Measurements from ENCODE around the gene ACP5. TPM values are rescaled to one million over a fixed set of nuclear protein-coding genes. Genes with fewer than 3 reads are reported as not detected.

The ACP5 gene
- total RNA-seq, 1 donor from 2014 or later = 3.1 TPM

DNA sequence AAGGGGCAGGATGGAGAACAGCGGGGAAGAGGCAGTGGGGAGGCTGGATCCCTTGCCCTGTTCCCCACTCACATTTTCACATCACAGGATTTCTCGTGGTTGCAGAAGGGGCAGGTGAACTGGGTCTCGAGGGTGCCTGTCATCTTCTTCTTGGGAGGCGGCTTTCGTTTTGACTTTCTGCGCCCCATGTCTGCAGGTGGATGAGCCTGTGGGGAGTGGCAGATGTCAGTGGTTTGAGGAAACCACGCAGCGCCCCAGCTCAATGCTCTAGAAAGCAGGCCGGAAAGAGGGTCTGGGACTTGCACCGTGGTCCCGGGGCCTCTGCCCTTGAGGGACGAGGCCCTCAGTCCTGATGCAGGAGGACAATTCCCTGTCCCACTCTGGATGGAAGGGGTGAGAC is 23.3 kb downstream of the ACP5 start:
- Histone ChIP-seq H3K4me1 (peaks cover 40% of the 10 kb centered on the region), H3K4me3 (no peak overlapping the region), H3K27ac (replicated peaks) (no peak overlapping the region), H3K9me3 (replicated peaks) (no peaks in the 10 kb centered on the region), H3K36me3 (peaks cover 26% of the 10 kb centered on the region), H3K27me3 (ENCODE audit: low read depth) (no peaks in the 10 kb centered on the region)
- no peak for DNase-seq
- TF ChIP-seq, protein P1, sequence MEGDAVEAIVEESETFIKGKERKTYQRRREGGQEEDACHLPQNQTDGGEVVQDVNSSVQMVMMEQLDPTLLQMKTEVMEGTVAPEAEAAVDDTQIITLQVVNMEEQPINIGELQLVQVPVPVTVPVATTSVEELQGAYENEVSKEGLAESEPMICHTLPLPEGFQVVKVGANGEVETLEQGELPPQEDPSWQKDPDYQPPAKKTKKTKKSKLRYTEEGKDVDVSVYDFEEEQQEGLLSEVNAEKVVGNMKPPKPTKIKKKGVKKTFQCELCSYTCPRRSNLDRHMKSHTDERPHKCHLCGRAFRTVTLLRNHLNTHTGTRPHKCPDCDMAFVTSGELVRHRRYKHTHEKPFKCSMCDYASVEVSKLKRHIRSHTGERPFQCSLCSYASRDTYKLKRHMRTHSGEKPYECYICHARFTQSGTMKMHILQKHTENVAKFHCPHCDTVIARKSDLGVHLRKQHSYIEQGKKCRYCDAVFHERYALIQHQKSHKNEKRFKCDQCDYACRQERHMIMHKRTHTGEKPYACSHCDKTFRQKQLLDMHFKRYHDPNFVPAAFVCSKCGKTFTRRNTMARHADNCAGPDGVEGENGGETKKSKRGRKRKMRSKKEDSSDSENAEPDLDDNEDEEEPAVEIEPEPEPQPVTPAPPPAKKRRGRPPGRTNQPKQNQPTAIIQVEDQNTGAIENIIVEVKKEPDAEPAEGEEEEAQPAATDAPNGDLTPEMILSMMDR (IDR thresholded peaks at IDR 0.05; ENCODE audit: borderline replicate concordance) = no peak
- intact Hi-C loops (cut with micrococcal nuclease) = no loop called here

DNA sequence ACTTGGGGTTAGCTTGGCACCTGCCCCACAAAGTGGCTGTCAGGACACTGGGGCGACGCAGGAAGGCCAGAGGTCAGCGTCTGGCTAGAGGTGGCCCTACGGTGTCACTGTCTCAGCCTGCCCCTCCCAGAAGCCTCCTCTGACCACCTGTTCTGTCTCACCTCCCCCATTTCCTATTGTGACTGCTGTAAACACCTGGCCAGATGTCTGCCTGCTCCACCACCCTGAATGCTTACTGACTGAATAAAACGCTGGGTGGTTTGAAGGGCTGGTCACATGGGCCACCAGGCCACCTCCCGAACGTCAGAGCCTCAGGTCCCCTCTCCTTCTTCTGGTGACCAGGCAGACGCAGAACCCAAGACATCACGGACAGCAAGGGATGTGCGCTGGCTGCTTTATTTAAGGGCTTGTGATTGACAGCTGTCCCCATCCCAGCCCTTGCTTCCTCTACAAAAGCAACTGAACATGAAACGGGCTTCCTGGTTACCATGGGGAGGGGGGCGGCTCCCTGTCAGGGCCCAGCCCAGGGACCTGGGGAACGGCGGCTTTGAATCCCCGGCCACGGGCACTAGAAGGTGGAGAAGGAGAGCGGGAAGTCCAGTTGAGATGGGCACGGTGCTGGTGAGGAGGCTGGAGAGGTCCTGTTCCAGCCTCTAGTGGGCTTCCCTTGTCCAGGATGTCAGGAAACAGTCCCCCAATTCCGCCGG is 24.6 kb downstream of the ACP5 start:
- no peak for DNase-seq
- TF ChIP-seq, protein P1 (IDR thresholded peaks at IDR 0.05; ENCODE audit: borderline replicate concordance) = no peak
- Histone ChIP-seq H3K27ac (replicated peaks) (no peak overlapping the region), H3K4me3 (no peak overlapping the region), H3K27me3 (ENCODE audit: low read depth) (no peaks in the 10 kb centered on the region), H3K4me1 (peaks cover 28% of the 10 kb centered on the region), H3K36me3 (peaks cover 26% of the 10 kb centered on the region), H3K9me3 (replicated peaks) (no peaks in the 10 kb centered on the region)
- intact Hi-C loops (cut with micrococcal nuclease) = no loop called here

DNA sequence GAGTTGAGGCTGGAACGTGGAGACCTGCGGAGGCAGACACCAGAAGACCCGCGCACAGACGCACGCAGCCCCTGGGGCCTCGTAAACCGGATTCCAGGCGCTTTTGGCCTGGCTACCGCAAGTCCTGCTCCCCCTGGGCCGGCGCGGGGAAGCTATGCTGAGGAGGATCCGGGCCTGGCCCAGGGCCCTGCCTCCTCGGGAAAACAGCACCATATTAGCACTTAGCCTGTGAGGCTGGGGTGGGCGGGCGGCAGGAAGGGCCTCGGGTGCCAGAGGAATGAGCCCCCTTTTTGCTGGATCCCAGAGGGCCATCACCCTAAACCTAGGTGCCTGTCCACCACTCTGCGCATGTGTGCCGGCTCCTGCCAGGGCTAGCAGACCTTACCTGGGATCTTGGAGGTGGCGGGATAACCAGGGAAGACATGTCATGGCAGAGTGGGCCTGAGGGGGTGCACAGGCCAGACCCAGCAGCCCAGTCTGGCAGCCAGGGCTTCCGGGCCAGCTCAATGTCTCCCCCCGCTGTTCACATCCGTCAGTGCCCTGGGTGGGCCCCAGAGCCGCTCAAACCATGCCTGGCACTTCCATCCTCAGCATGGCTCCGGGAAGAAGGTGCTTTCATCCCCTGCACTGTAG is 25.7 kb downstream of the ACP5 start:
- DNase-seq = no peak
- H3K4me1 ChIP-seq = peaks cover 18% of the 10 kb centered on the region

DNA sequence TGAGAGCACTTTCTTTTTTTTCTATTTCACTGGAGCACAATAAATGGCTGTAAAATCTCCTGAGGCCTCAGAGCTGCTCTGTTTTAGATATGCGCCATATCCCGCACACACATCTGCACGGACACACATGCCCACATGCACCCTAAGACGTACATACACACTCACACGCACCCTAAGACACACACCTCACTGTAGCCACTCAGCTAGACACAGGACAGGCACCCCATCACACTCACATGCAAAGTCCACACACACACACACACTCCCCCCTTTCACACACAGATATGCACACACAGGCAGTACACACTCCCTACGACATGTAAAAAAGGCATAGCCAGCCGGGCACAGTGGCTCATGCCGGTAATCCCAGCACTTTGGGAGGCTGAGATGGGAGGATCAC is 27.2 kb downstream of the ACP5 start:
- Histone ChIP-seq H3K36me3 (peaks cover 26% of the 10 kb centered on the region), H3K9me3 (replicated peaks) (no peaks in the 10 kb centered on the region), H3K27me3 (ENCODE audit: low read depth) (no peaks in the 10 kb centered on the region), H3K27ac (replicated peaks) (no peak overlapping the region), H3K4me3 (no peak overlapping the region), H3K4me1 (peaks cover 4% of the 10 kb centered on the region)
- TF ChIP-seq, protein P1 (IDR thresholded peaks at IDR 0.05; ENCODE audit: borderline replicate concordance) = no peak
- intact Hi-C loops (cut with micrococcal nuclease) = no loop called here
- no peak for DNase-seq

More for the DNA sequence above, 25.7 kb downstream of the ACP5 start:
- Histone ChIP-seq H3K36me3 (peaks cover 26% of the 10 kb centered on the region), H3K4me3 (no peak overlapping the region), H3K27ac (replicated peaks) (no peak overlapping the region), H3K9me3 (replicated peaks) (no peaks in the 10 kb centered on the region), H3K27me3 (ENCODE audit: low read depth) (no peaks in the 10 kb centered on the region)
- intact Hi-C loops (cut with micrococcal nuclease) = no loop called here
- TF ChIP-seq, protein P1 (IDR thresholded peaks at IDR 0.05; ENCODE audit: borderline replicate concordance) = peak; percentile 35

DNA sequence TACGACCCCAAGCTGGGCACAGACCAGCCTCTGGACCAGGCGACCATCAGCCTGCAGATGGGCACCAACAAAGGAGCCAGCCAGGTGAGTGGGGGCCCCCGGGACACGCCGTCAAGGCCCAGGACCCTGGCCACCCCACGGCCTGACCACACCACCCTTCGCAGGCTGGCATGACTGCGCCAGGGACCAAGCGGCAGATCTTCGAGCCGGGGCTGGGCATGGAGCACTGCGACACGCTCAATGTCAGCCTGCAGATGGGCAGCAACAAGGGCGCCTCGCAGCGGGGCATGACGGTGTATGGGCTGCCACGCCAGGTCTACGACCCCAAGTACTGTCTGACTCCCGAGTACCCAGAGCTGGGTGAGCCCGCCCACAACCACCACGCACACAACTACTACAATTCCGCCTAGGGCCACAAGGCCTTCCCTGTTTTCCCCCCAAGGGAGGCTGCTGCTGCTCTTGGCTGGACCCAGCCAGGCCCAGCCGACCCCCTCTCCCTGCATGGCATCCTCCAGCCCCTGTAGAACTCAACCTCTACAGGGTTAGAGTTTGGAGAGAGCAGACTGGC is 28.0 kb downstream of the ACP5 start:
- DNase-seq = no peak
- Histone ChIP-seq H3K4me3 (no peak overlapping the region), H3K36me3 (peaks cover 23% of the 10 kb centered on the region), H3K27ac (replicated peaks) (no peak overlapping the region), H3K9me3 (replicated peaks) (no peaks in the 10 kb centered on the region), H3K27me3 (ENCODE audit: low read depth) (no peaks in the 10 kb centered on the region), H3K4me1 (no peaks in the 10 kb centered on the region)
- TF ChIP-seq, protein P1 (IDR thresholded peaks at IDR 0.05; ENCODE audit: borderline replicate concordance) = no peak
- intact Hi-C loops (cut with micrococcal nuclease) = no loop called here
